Measurements from ENCODE around the gene CCDC18. TPM values are rescaled to one million over a fixed set of nuclear protein-coding genes. Genes with fewer than 3 reads are reported as not detected.
"Not testable (repeated sequence)": the region's sequence is repeated elsewhere in the genome, so short reads cannot be mapped to it uniquely, and the experiment has no call there.

CCDC18 gene
- total RNA-seq, 2 experiments from 2014 or later, result 46.5 to 59.0 TPM

DNA sequence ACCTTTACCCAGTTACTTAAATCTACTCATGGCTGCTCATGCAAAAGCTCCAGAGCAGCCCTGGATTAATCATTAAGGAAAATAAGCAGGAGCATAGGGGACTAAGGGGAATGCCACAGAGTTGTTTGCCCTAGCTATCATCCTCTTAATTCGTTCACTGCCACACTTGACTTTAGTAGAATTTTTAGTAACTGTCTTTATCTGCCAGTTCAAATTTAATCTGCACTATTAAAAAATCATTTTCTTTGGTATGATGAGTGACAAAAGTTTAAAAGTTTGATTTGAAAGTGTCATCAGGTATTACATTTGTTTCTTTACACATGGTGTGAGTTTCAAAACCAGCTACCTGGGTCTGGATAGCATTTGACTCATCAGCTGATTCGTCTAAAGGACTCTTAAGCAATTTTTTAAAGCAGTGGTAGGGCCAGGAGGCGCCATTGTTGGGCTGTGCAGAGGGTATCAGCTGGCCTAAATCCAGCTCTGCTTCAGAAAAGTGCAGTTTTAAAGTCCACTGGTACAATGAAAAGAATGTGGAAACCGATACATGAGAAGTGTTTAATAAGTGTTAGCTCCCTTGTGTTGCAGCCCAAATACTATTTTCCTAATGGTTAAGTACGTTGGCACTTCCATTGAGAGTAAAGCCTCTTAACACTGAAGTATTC lies 95.2 kb downstream of the CCDC18 start:
- Histone ChIP-seq H3K36me3 (ENCODE audit: insufficient read depth, low read length) (peaks cover 16% of the 10 kb centered on the region; the same call in 1 of the 2 replicates), H2AFZ (ENCODE audit: low read length) (no peak overlapping the region), H3K4me2 (ENCODE audit: low read length) (no peak overlapping the region), H4K20me1 (ENCODE audit: insufficient read depth, low read length) (no peaks in the 10 kb centered on the region), H3K27ac (ENCODE audit: low read depth, low read length, poor library complexity, severe bottlenecking) (no peak overlapping the region), H3K4me3 (ENCODE audit: low read depth, low read length, poor library complexity, severe bottlenecking) (no peak overlapping the region), H3K9me2 (ENCODE audit: insufficient read depth, low read length) (no peaks in the 10 kb centered on the region), H3K9me3 (ENCODE audit: low read length) (peaks cover 12% of the 10 kb centered on the region), H3K79me2 (ENCODE audit: insufficient read depth, low read depth, low read length) (no peaks in the 10 kb centered on the region), H3K4me1 (ENCODE audit: insufficient read depth, low read length, poor library complexity, severe bottlenecking) (no peaks in the 10 kb centered on the region)
- no peak for DNase-seq (ENCODE audit: low spot score)
- TF ChIP-seq, protein P1, sequence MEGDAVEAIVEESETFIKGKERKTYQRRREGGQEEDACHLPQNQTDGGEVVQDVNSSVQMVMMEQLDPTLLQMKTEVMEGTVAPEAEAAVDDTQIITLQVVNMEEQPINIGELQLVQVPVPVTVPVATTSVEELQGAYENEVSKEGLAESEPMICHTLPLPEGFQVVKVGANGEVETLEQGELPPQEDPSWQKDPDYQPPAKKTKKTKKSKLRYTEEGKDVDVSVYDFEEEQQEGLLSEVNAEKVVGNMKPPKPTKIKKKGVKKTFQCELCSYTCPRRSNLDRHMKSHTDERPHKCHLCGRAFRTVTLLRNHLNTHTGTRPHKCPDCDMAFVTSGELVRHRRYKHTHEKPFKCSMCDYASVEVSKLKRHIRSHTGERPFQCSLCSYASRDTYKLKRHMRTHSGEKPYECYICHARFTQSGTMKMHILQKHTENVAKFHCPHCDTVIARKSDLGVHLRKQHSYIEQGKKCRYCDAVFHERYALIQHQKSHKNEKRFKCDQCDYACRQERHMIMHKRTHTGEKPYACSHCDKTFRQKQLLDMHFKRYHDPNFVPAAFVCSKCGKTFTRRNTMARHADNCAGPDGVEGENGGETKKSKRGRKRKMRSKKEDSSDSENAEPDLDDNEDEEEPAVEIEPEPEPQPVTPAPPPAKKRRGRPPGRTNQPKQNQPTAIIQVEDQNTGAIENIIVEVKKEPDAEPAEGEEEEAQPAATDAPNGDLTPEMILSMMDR (conservative IDR thresholded peaks at IDR 0.05; ENCODE audit: low read length), result no peak
- no peak for TF ChIP-seq EZH2phosphoT487 (IDR thresholded peaks at IDR 0.05; ENCODE audit: borderline replicate concordance, low read depth, low read length)
- ChIA-PET CTCF (ENCODE audit: unreplicated experiment) (interaction anchor here (0.5 kb wide), 1 partner anchor 484 kb away, joined by 3 read pairs; no protein-coding TSS in a partner anchor), POLR2A (interaction anchor here (0.6 to 0.8 kb wide), 2 partner anchors 13 to 330 kb away, joined by 3 read pairs; no protein-coding TSS in a partner anchor)
- intact Hi-C loops (cut with micrococcal nuclease; ENCODE audit: unreplicated experiment), result no loop called here
- no TSS peak for BruUV-seq (replicated peaks)

DNA sequence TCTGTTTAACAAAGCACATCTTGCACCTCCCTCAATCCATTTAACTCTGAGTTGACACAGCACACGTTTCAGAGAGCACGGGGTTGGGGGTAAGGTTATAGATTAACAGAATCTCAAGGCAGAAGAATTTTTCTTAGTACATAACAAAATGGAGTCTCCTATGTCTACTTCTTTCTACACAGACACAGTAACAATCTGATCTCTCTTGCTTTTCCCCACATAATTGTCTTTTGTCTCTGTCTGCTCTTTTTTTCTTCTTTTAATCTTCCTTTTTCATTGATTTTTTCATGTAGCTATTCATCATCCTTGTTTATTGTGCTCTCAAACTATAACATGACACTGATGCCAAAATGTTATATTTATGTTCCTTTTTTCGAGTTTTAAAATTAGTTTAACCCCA lies 97.0 kb downstream of the CCDC18 start:
- peaks cover 14% of the 10 kb centered on the region; the same call in 1 of the 2 replicates for H3K36me3 ChIP-seq (ENCODE audit: insufficient read depth, low read length)
- H3K9me3 ChIP-seq (ENCODE audit: low read length), result peaks cover 12% of the 10 kb centered on the region
- H3K4me3 ChIP-seq (ENCODE audit: low read depth, low read length, poor library complexity, severe bottlenecking); H3K9me2 ChIP-seq (ENCODE audit: insufficient read depth, low read length); H3K27ac ChIP-seq (ENCODE audit: low read depth, low read length, poor library complexity, severe bottlenecking); intact Hi-C loops (cut with micrococcal nuclease; ENCODE audit: unreplicated experiment); H3K79me2 ChIP-seq (ENCODE audit: insufficient read depth, low read depth, low read length); H4K20me1 ChIP-seq (ENCODE audit: insufficient read depth, low read length); CTCF ChIA-PET (ENCODE audit: unreplicated experiment); H3K4me1 ChIP-seq (ENCODE audit: insufficient read depth, low read length, poor library complexity, severe bottlenecking); H2AFZ ChIP-seq (ENCODE audit: low read length); POLR2A ChIA-PET; DNase-seq (ENCODE audit: low spot score); BruUV-seq (replicated peaks); H3K4me2 ChIP-seq (ENCODE audit: low read length): not testable (repeated sequence)

DNA sequence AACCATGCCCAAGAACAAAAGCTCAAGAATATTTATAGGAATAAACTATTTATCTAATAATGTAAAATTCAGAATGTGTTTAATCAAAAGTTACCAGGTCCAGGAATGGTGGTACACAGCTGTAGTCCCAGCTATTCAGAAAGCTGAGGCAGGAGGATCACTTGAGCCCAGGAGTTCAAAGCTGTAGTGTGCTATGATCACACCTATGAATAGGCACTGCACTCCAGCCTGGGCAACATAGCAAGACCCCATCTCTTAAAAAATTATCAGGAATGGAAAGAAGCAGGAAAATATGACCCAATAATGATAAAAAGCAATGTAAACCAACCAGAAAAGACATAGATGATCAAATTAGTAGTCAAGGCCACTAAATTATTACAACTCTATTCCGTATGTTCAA lies 103.0 kb downstream of the CCDC18 start:
- Histone ChIP-seq H3K9me3 (ENCODE audit: low read length) (peaks cover 12% of the 10 kb centered on the region), H3K4me2 (ENCODE audit: low read length) (no peak overlapping the region), H3K4me1 (ENCODE audit: insufficient read depth, low read length, poor library complexity, severe bottlenecking) (no peaks in the 10 kb centered on the region), H3K36me3 (ENCODE audit: insufficient read depth, low read length) (peaks cover 11% of the 10 kb centered on the region; the same call in 1 of the 2 replicates), H3K79me2 (ENCODE audit: insufficient read depth, low read depth, low read length) (no peaks in the 10 kb centered on the region), H2AFZ (ENCODE audit: low read length) (no peak overlapping the region), H4K20me1 (ENCODE audit: insufficient read depth, low read length) (no peaks in the 10 kb centered on the region), H3K27ac (ENCODE audit: low read depth, low read length, poor library complexity, severe bottlenecking) (no peak overlapping the region), H3K4me3 (ENCODE audit: low read depth, low read length, poor library complexity, severe bottlenecking) (no peak overlapping the region), H3K9me2 (ENCODE audit: insufficient read depth, low read length) (no peaks in the 10 kb centered on the region)
- TF ChIP-seq, protein P1 (conservative IDR thresholded peaks at IDR 0.05; ENCODE audit: low read length), result no peak
- TF ChIP-seq EZH2phosphoT487 (IDR thresholded peaks at IDR 0.05; ENCODE audit: borderline replicate concordance, low read depth, low read length), result no peak
- BruUV-seq (replicated peaks), result no TSS peak
- intact Hi-C loops (cut with micrococcal nuclease; ENCODE audit: unreplicated experiment), result no loop called here
- ChIA-PET POLR2A (interaction anchor here (1.3 kb wide), 1 partner anchor 12 kb away, joined by 3 read pairs; no protein-coding TSS in a partner anchor), CTCF (ENCODE audit: unreplicated experiment) (interaction anchor here (0.6 kb wide), 1 partner anchor 67 kb away, joined by 3 read pairs; no protein-coding TSS in a partner anchor)
- DNase-seq (ENCODE audit: low spot score), result no peak

All from OCI-LY7 (cell line).